Stimulated activated CD4-positive, alpha-beta T cell treated with anti-CD3 and anti-CD28 coated beads, TNF-alpha, amount 100 ng/mL, for 1 hour (primary cell): ENCODE results near the gene LURAP1L.
"Not testable (repeated sequence)": the region's sequence is repeated elsewhere in the genome, so short reads cannot be mapped to it uniquely, and the experiment has no call there.

Experiments used
- DNase-seq, 3 donors: peaks; one replicate each; pipeline ENCODE4 v3.0.0-alpha.2; 2020; ENCODE audit warnings: low read depth in 3 of 3, low spot score in 1 of 3

The LURAP1L gene

DNA sequence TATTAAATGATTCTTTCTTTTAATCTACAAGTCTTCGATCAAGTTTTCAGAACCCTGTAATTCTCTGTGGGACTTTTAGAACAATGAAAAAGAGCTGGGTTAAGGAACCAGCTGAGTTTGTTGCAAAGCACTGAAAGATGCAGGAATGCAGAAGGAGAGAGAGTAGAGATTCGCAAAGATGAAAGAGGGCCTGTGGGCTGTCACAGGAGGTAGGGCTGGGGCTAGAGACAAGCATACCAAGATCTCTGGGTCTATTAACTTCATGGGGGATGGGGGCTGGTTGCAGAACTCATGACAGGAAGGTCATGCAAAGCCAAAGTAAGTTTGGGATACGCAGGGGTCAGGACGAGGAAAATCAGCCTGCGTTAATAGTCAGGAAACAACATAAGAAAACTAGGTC is 81.8 kb downstream of the LURAP1L start:
- no peak for DNase-seq

- DNase-seq: no peak
Observed at GRCh38 chr9:12859704-12860251, 85.0 kb downstream of the LURAP1L start.

GRCh38 chr9:12860998-12861397 is 86.2 kb downstream of the LURAP1L start:
- no peak for DNase-seq

DNA sequence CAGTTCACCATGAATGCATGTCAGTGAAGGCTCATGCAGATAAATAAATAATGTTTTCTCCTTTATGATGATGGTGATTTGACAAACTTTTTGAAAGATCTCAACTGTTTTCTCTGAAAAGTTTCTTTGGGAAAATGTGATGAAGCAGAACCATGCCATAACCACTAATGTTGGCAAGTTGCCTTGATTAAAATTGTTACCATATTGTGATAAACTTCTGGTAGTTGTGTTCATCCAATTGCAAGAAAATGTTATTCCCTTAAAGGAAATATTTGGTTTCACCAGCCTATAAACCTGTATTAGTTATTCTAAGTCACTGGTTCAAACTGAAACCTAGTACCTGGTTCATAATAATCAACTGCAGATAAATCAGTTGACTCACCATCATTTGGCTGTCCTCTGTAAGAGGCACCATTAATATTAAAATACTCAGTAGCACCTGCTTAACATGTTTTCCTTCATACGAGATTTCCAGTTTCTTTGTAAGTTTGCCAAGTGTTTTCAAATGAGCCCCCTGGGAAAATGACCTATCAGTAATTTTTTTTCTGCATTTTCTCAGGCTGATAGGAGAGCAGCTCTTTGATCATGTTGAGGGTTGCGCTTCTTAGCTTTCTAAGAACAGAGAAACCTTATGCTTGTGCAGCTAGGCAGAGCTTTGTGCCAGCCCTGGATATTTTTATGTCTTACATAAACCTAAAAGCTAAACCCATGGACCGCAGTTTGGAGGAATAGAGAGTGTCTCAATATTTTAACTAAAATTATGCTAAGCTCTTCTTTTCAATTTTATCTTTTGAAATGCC is 88.0 kb downstream of the LURAP1L start:
- no peak for DNase-seq

- no peak for DNase-seq
Observed at GRCh38 chr9:12863618-12864017, 88.8 kb downstream of the LURAP1L start.

- not testable (repeated sequence) for DNase-seq
Observed at GRCh38 chr9:12865380-12865779, 90.6 kb downstream of the LURAP1L start.
